HEK293T (cell line): ENCODE data around the gene USPL1.

ENCODE experiments used
- CTCF ChIA-PET: fragments of 350-600 bp; formaldehyde crosslinking; extraction: SDS; loops from one replicate; lab custom pipeline; 2021; ENCODE audit warnings: antibody characterized with exemption, inconsistent platforms; lab: Yijun Ruan, JAX
- POLR2A ChIA-PET: fragments of 350-600 bp; formaldehyde crosslinking; extraction: SDS; loops from one replicate; lab custom pipeline; 2020; ENCODE audit warnings: antibody characterized with exemption, inconsistent platforms; lab: Yijun Ruan, JAX
- DNase-seq: peaks from one replicate; pipeline ENCODE4 v3.0.0; 2012; ENCODE audit warnings: mixed read lengths; ENCODE audit errors: extremely low spot score
- ARNT ChIP-seq: fragments of 450-650 bp; IDR thresholded peaks from 2 replicates; pipeline ENCODE4 v1.6.1; 2017; ENCODE audit warnings: mild to moderate bottlenecking
- BHLHE40 ChIP-seq: fragments of 450-650 bp; IDR thresholded peaks from 2 replicates; pipeline ENCODE4 v1.6.1; 2016; ENCODE audit warnings: mild to moderate bottlenecking, moderate library complexity, borderline replicate concordance
- CTBP1 ChIP-seq: fragments of 450-650 bp; IDR thresholded peaks from 2 replicates; pipeline ENCODE4 v1.6.1; 2016; ENCODE audit warnings: borderline replicate concordance
- ELF4 ChIP-seq: fragments of 450-650 bp; IDR thresholded peaks from 2 replicates; pipeline ENCODE4 v1.6.1; 2017; ENCODE audit warnings: antibody characterized with exemption
- FOXA1 ChIP-seq: fragments of 450-650 bp; IDR thresholded peaks from 2 replicates; pipeline ENCODE4 v1.6.1; 2016; ENCODE audit warnings: mild to moderate bottlenecking
- FOXK2 ChIP-seq: fragments of 450-650 bp; IDR thresholded peaks from 2 replicates; pipeline ENCODE4 v1.6.1; 2016; ENCODE audit warnings: mild to moderate bottlenecking
- FOXM1 ChIP-seq: fragments of 450-650 bp; IDR thresholded peaks from 2 replicates; pipeline ENCODE4 v1.6.1; 2017; ENCODE audit warnings: mild to moderate bottlenecking, borderline replicate concordance
- HDGF ChIP-seq: fragments of 450-650 bp; IDR thresholded peaks from 2 replicates; pipeline ENCODE4 v1.6.1; 2017; ENCODE audit warnings: antibody characterized with exemption, borderline replicate concordance
- L3MBTL2 ChIP-seq: fragments of 450-650 bp; conservative IDR thresholded peaks from 2 replicates; pipeline ENCODE4 v1.6.1; 2016; ENCODE audit warnings: mild to moderate bottlenecking
- LEF1 ChIP-seq: fragments of 450-650 bp; IDR thresholded peaks from 2 replicates; pipeline ENCODE4 v1.6.1; 2017; ENCODE audit warnings: mild to moderate bottlenecking, borderline replicate concordance
- NFRKB ChIP-seq: fragments of 450-650 bp; IDR thresholded peaks from 2 replicates; pipeline ENCODE4 v1.6.1; 2016; ENCODE audit warnings: mild to moderate bottlenecking, moderate library complexity
- SP1 ChIP-seq: fragments of 450-650 bp; IDR thresholded peaks from 2 replicates; pipeline ENCODE4 v1.6.1; 2017
- SUZ12 ChIP-seq: fragments of 450-650 bp; IDR thresholded peaks from 2 replicates; pipeline ENCODE4 v1.6.1; 2016; ENCODE audit warnings: mild to moderate bottlenecking
- TARDBP ChIP-seq: fragments of 450-650 bp; IDR thresholded peaks from 2 replicates; pipeline ENCODE4 v1.6.1; 2016
- ZNF384 ChIP-seq: fragments of 450-650 bp; IDR thresholded peaks from 2 replicates; pipeline ENCODE4 v1.6.1; 2016
- TF ChIP-seq, protein P1 (sequence below): fragments of 450-650 bp; IDR thresholded peaks from 2 replicates; pipeline ENCODE4 v1.6.1; 2016

The USPL1 gene

DNA sequence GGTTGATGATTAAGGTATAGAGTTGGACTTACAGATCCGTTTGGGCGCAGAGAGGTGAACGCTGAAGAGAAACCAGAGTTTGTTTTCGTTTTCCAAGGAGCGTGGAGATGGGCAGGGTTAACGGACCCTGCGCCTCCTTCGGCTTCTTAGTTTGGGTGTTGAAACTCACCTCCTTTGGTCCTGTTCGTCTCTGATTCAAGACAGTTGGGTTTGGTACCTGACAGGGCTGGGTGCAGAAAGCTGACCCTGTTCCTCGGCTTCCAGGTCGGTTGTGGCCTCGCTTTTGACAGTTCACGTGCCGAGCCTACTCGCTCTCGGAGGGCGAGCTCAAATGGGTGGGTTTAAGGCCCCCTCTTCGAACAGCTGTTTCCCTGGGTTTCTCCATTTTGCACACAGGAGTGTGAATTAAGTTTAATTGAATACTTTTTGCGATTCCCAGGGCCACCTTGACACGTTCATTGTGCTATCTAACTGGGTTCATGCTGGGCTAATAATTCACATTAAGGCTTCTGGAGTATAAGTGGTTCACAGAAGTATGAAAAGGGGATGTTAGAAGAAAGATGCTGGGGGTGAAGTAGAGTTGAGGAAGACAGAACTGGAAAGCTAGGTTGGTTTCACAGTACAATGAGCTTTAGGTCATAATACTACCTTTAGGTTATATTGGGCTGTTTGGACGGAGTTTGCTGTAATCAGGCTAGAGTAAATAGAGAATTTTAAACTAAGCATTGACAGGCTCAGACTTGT, 638 bp downstream of the USPL1 start:
- peak; percentile 14 for DNase-seq
- TF ChIP-seq L3MBTL2 (no peak), HDGF (no peak), ZNF384 (no peak), FOXA1 (no peak), ELF4 (no peak)
- POLR2A ChIA-PET, result interaction anchor here (0.9 to 1.6 kb wide), 4 partner anchors 10 to 174 kb away, joined by 3 to 6 read pairs (median 3); no protein-coding TSS in a partner anchor
- CTCF ChIA-PET, result no interaction called here

DNA sequence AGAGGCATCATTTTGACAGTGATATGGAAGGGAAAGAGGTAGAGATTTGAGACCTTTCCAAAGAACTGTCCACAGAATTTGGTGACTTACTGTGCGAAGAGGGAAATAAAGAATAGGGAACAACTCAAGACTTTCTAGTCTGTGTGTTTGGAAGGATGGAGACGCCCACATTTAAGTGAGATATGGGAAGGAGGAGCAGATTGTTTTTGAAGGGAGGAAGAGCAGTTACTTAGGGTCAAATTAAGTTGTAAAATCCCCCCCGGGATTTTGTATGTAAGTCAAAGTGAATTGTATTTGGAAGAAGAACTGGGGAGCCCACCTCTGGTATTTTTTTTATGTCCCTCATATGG, 1.2 kb downstream of the USPL1 start:
- CTCF ChIA-PET, result no interaction called here
- no peak for DNase-seq
- no peak for TF ChIP-seq HDGF
- TF ChIP-seq LEF1, result no peak
- no peak for TF ChIP-seq ELF4
- no peak for TF ChIP-seq NFRKB
- TF ChIP-seq ZNF384, result no peak
- POLR2A ChIA-PET, result interaction anchor here (0.9 to 1.1 kb wide), 2 partner anchors 11 to 16 kb away, joined by 3 read pairs; no protein-coding TSS in a partner anchor

DNA sequence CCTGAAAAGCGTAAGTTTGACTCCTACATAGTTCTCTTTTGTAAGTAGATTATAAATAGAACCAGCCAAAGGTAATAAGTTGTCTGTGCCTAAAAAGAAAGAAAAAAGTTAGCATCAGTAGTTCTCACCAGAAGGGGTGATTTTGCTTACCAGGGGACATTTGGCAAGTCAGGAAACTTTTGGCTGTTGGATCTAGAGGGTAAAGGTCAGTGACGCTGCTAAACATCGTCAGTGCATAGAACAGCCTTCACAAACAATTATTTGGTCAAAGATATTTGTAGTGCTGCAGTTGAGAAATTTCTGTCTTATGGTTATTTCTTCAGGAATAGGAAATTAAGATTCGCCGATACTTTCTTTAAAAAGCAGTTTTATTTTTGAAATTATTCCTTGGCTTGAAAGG, 2.0 kb downstream of the USPL1 start:
- POLR2A ChIA-PET, result no interaction called here
- DNase-seq, result no peak
- TF ChIP-seq ELF4, result no peak
- no peak for TF ChIP-seq NFRKB
- TF ChIP-seq FOXM1, result no peak
- no peak for TF ChIP-seq SP1
- TF ChIP-seq HDGF, result no peak
- TF ChIP-seq FOXK2, result no peak
- no peak for TF ChIP-seq BHLHE40
- no peak for TF ChIP-seq FOXA1
- TF ChIP-seq SUZ12, result no peak
- no peak for TF ChIP-seq LEF1
- no peak for TF ChIP-seq ZNF384
- no peak for TF ChIP-seq CTBP1
- no peak for TF ChIP-seq ARNT
- no peak for TF ChIP-seq TARDBP
- no peak for TF ChIP-seq L3MBTL2
- TF ChIP-seq, protein P1, sequence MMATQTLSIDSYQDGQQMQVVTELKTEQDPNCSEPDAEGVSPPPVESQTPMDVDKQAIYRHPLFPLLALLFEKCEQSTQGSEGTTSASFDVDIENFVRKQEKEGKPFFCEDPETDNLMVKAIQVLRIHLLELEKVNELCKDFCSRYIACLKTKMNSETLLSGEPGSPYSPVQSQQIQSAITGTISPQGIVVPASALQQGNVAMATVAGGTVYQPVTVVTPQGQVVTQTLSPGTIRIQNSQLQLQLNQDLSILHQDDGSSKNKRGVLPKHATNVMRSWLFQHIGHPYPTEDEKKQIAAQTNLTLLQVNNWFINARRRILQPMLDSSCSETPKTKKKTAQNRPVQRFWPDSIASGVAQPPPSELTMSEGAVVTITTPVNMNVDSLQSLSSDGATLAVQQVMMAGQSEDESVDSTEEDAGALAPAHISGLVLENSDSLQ, result no peak
- CTCF ChIA-PET, result no interaction called here

DNA sequence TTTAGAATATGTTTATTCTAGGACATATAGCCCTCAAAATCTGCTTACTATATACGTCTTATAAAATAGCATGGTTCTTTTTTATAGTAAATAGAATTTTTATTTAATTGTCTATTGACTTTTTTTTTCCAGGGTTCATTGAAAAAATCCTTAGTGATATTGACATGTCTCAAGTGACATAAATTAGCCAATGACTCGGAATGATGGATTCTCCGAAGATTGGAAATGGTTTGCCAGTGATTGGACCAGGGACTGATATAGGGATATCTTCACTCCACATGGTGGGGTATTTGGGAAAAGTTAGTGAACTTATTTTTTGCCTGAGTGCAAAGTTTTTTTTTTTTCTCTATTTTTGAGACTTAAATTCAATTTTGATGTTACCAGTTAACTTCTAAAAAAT, 3.2 kb downstream of the USPL1 start:
- POLR2A ChIA-PET, result no interaction called here
- DNase-seq, result no peak
- CTCF ChIA-PET, result no interaction called here
- TF ChIP-seq FOXA1 (no peak), ARNT (no peak)
- TF ChIP-seq, protein P1, result peak; percentile 73

DNA sequence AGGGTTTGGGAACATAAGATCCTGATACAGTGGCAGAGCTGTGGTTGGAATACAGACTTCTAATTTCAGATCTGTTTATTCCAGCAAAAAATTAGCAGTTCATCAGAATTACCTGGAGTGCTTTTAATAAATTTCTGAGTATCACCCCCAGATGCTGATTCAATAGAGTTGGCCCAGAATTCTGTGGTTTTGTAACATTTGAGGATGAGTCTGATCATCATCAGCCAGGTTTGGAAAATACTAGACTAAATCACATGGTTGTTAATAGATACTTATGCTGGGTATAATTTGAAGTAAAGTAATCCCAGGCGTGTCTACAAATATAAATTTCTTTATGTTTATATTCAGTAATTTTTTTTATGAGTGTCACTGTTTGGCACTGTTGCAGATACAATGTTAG, 4.8 kb downstream of the USPL1 start:
- DNase-seq, result no peak
- POLR2A ChIA-PET, result no interaction called here
- CTCF ChIA-PET, result no interaction called here

DNA sequence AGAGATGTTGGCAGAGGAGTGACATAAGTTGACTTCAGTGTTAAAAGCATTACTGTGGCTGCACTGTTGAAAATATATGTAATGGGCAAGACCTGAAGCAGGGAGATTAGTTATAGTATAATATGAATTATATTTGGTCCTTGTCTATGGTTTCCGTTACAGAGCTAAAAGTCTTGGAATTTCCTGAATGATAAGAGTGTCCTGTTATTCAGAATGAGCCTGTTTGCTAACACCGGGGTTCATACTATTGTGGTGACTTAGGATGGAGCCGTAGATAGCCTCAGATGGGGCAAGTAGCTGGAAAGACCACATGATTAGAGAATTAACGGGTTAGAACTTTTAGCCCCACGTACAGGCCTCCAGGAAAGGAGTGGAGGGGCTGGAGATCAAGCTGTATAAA, 5.7 kb downstream of the USPL1 start:
- TF ChIP-seq SP1, result no peak
- TF ChIP-seq SUZ12, result no peak
- no peak for TF ChIP-seq L3MBTL2
- no peak for TF ChIP-seq ZNF384
- TF ChIP-seq FOXM1, result no peak
- no peak for TF ChIP-seq CTBP1
- TF ChIP-seq BHLHE40, result no peak
- no peak for TF ChIP-seq TARDBP
- no peak for TF ChIP-seq ELF4
- ChIA-PET POLR2A (no interaction called here), CTCF (no interaction called here)
- no peak for DNase-seq

More for the DNA sequence above, 4.8 kb downstream of the USPL1 start:
- TF ChIP-seq SP1 (no peak), FOXA1 (no peak), TARDBP (no peak), L3MBTL2 (no peak), CTBP1 (no peak)
- TF ChIP-seq, protein P1, result no peak

DNA sequence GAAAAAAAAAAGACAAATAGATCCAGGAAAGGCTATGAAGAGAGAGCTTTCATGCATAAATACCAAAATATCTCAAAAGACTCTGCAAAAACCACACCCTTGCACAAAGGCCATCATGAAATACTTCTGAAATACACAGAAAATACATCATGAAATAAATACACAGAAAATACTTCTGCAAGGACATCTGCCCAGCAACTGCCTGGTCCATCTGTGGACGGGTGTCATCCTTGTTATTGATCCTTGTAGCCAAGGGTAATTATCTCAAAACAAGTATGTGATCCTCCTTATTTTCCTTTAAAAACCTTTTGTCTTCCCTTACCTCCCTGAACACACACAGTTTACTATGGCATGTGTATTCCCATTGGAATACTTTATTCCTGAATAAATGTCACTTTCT, 6.9 kb downstream of the USPL1 start:
- TF ChIP-seq LEF1, result no peak
- no peak for TF ChIP-seq CTBP1
- TF ChIP-seq SP1, result no peak
- TF ChIP-seq ARNT, result no peak
- TF ChIP-seq FOXK2, result no peak
- no peak for TF ChIP-seq BHLHE40
- no peak for TF ChIP-seq NFRKB
- TF ChIP-seq, protein P1, result no peak
- no peak for TF ChIP-seq ELF4
- TF ChIP-seq SUZ12, result no peak
- TF ChIP-seq FOXM1, result no peak
- TF ChIP-seq ZNF384, result no peak
- no peak for TF ChIP-seq L3MBTL2
- no peak for TF ChIP-seq TARDBP
- no peak for TF ChIP-seq HDGF
- no peak for TF ChIP-seq FOXA1
- DNase-seq, result no peak
- ChIA-PET CTCF (no interaction called here), POLR2A (no interaction called here)
